Nephron progenitor cell (in vitro differentiated cells): ENCODE results near the gene SYNDIG1.
"Not testable (repeated sequence)": the region's sequence is repeated elsewhere in the genome, so short reads cannot be mapped to it uniquely, and the experiment has no call there.

Experiments
- DNase-seq: peaks from one replicate; pipeline ENCODE4 v3.0.0; 2021
- H3K27ac Mint-ChIP-seq: 2 replicates; pipeline ENCODE4 v1.8.0; 2021; ENCODE audit warnings: mild to moderate bottlenecking, moderate library complexity, mixed read lengths
- H3K27me3 Mint-ChIP-seq: 2 replicates; pipeline ENCODE4 v1.8.0; 2021; ENCODE audit warnings: mild to moderate bottlenecking, low read depth, mixed read lengths; ENCODE audit not compliant: poor library complexity
- H3K36me3 Mint-ChIP-seq: 2 replicates; pipeline ENCODE4 v1.8.0; 2021; ENCODE audit warnings: low read depth, mixed read lengths
- H3K4me1 Mint-ChIP-seq: 2 replicates; pipeline ENCODE4 v1.8.0; 2021; ENCODE audit warnings: mixed read lengths
- H3K4me3 Mint-ChIP-seq: 2 replicates; pipeline ENCODE4 v1.8.0; 2021; ENCODE audit warnings: mild to moderate bottlenecking, moderate library complexity, mixed read lengths
- H3K9me3 Mint-ChIP-seq: 2 replicates; pipeline ENCODE4 v1.8.0; 2021; ENCODE audit warnings: mild to moderate bottlenecking, moderate library complexity, mixed read lengths
- CTCF ChIP-seq: fragments of 200-600 bp; sonication (generic); IDR thresholded peaks from 2 replicates; pipeline ENCODE4 v1.5.0; 2021; ENCODE audit warnings: antibody characterized with exemption

The SYNDIG1 gene

GRCh38 chr20:24619212-24619611 lies 149.8 kb downstream of the SYNDIG1 start:
- Mint-ChIP-seq H3K4me3 (no peak overlapping the region), H3K9me3 (no peaks in the 10 kb centered on the region), H3K27me3 (peaks cover 8% of the 10 kb centered on the region), H3K4me1 (peaks cover 8% of the 10 kb centered on the region), H3K27ac (no peak overlapping the region), H3K36me3 (no peaks in the 10 kb centered on the region)
- no peak for TF ChIP-seq CTCF
- no peak for DNase-seq

GRCh38 chr20:24620937-24621519 lies 151.6 kb downstream of the SYNDIG1 start:
- peaks cover 8% of the 10 kb centered on the region for H3K4me1 Mint-ChIP-seq
- H3K4me3 Mint-ChIP-seq = no peak overlapping the region
- no peak for DNase-seq
- H3K9me3 Mint-ChIP-seq = peaks cover 10% of the 10 kb centered on the region
- H3K36me3 Mint-ChIP-seq = peaks cover 10% of the 10 kb centered on the region
- no peak for TF ChIP-seq CTCF
- peaks cover 8% of the 10 kb centered on the region for H3K27me3 Mint-ChIP-seq
- no peak overlapping the region for H3K27ac Mint-ChIP-seq

- DNase-seq = no peak
- no peak overlapping the region for H3K4me3 Mint-ChIP-seq
- peaks cover 15% of the 10 kb centered on the region for H3K36me3 Mint-ChIP-seq
- H3K27ac Mint-ChIP-seq = no peak overlapping the region
- peaks cover 18% of the 10 kb centered on the region for H3K9me3 Mint-ChIP-seq
- H3K27me3 Mint-ChIP-seq = peaks cover 3% of the 10 kb centered on the region
- peaks cover 8% of the 10 kb centered on the region for H3K4me1 Mint-ChIP-seq
- TF ChIP-seq CTCF = no peak
These were observed 153.4 kb downstream of the SYNDIG1 start for GRCh38 chr20:24622856-24623255.

- not testable (repeated sequence) for H3K4me3 Mint-ChIP-seq, H3K27ac Mint-ChIP-seq, H3K27me3 Mint-ChIP-seq, DNase-seq
- peaks cover 15% of the 10 kb centered on the region for H3K36me3 Mint-ChIP-seq
- H3K4me1 Mint-ChIP-seq = peaks cover 25% of the 10 kb centered on the region
- peaks cover 18% of the 10 kb centered on the region for H3K9me3 Mint-ChIP-seq
These were observed 156.7 kb downstream of the SYNDIG1 start for GRCh38 chr20:24626141-24626540.

GRCh38 chr20:24627291-24627690 lies 157.9 kb downstream of the SYNDIG1 start:
- Mint-ChIP-seq H3K4me1 (peaks cover 25% of the 10 kb centered on the region), H3K4me3 (no peak overlapping the region), H3K27ac (no peak overlapping the region), H3K9me3 (peaks cover 18% of the 10 kb centered on the region), H3K27me3 (peaks cover under 1% of the 10 kb centered on the region), H3K36me3 (peaks cover 15% of the 10 kb centered on the region)
- no peak for TF ChIP-seq CTCF
- DNase-seq = no peak

GRCh38 chr20:24627926-24628325 lies 158.5 kb downstream of the SYNDIG1 start:
- Mint-ChIP-seq H3K36me3 (peaks cover 15% of the 10 kb centered on the region), H3K27me3 (no peaks in the 10 kb centered on the region), H3K4me1 (peaks cover 27% of the 10 kb centered on the region), H3K27ac (no peak overlapping the region), H3K4me3 (no peak overlapping the region), H3K9me3 (peaks cover 18% of the 10 kb centered on the region)
- DNase-seq = no peak
- TF ChIP-seq CTCF = no peak
